Activated CD8-positive, alpha-beta T cell treated with anti-CD3 and anti-CD28 coated beads for 36 hours (primary cell): ENCODE data around the gene RPL10A. TPM values are rescaled to one million over a fixed set of nuclear protein-coding genes. Genes with fewer than 3 reads are reported as not detected.
A peak's percentile ranks its signal among the peaks of the same experiment; 100 is the strongest.

Experiments
- ATAC-seq: fragments of 200-7000 bp; cut with Tn5 transposase; one replicate; pipeline ENCODE4 v1.10.0; 2021; ENCODE audit warnings: mild to moderate bottlenecking, moderate library complexity
- CTCF ChIA-PET: fragments of 350-600 bp; sonication (Branson Sonifier 250); formaldehyde crosslinking; loops from one replicate; lab custom pipeline; 2021; ENCODE audit warnings: antibody characterized with exemption; lab: Charles Lee
- POLR2A ChIA-PET: fragments of 350-600 bp; sonication (Branson Sonifier 250); formaldehyde crosslinking; loops from one replicate; lab custom pipeline; 2021; ENCODE audit warnings: antibody characterized with exemption; lab: Charles Lee
- DNase-seq: peaks from one replicate; pipeline ENCODE4 v3.0.0-alpha.2; 2020
- H3K27ac Mint-ChIP-seq: one replicate; pipeline ENCODE4 v1.8.0; 2021; ENCODE audit warnings: mild to moderate bottlenecking, mixed read lengths
- H3K27me3 Mint-ChIP-seq: one replicate; pipeline ENCODE4 v1.8.0; 2021; ENCODE audit warnings: mixed read lengths
- H3K36me3 Mint-ChIP-seq: one replicate; pipeline ENCODE4 v1.8.0; 2021; ENCODE audit warnings: low read depth, mixed read lengths
- H3K4me1 Mint-ChIP-seq: one replicate; pipeline ENCODE4 v1.8.0; 2021; ENCODE audit warnings: low read depth, mixed read lengths
- H3K4me3 Mint-ChIP-seq: one replicate; pipeline ENCODE4 v1.8.0; 2021; ENCODE audit warnings: mild to moderate bottlenecking, moderate library complexity, mixed read lengths
- H3K9me3 Mint-ChIP-seq: one replicate; pipeline ENCODE4 v1.8.0; 2021; ENCODE audit warnings: mixed read lengths
- intact Hi-C: fragments of 100-400 bp; cut with micrococcal nuclease; formaldehyde crosslinking; loops from one replicate; pipeline ENCODE4 v1.10.0; 2022
- microRNA-seq: library from miRNA; unstranded; fragments of <30 nt; microRNA quantifications from one replicate; pipeline ENCODE4 v1.2.0, GENCODE V29; 2022; ENCODE audit warnings: borderline microRNAs expressed, borderline replicate concordance
- total RNA-seq, 2 experiments: library from RNA; stranded (reverse); gene quantifications; one replicate each; pipeline ENCODE4 v1.2.3, GENCODE V29; 2021
- TF ChIP-seq, protein P1 (sequence below): fragments of 200-600 bp; IDR thresholded peaks from one replicate; pipeline ENCODE4 v1.8.0; 2022; ENCODE audit warnings: antibody characterized with exemption, mild to moderate bottlenecking

RPL10A gene
- total RNA-seq, 2 experiments from 2014 or later: 2,322 to 2,393 TPM

DNA sequence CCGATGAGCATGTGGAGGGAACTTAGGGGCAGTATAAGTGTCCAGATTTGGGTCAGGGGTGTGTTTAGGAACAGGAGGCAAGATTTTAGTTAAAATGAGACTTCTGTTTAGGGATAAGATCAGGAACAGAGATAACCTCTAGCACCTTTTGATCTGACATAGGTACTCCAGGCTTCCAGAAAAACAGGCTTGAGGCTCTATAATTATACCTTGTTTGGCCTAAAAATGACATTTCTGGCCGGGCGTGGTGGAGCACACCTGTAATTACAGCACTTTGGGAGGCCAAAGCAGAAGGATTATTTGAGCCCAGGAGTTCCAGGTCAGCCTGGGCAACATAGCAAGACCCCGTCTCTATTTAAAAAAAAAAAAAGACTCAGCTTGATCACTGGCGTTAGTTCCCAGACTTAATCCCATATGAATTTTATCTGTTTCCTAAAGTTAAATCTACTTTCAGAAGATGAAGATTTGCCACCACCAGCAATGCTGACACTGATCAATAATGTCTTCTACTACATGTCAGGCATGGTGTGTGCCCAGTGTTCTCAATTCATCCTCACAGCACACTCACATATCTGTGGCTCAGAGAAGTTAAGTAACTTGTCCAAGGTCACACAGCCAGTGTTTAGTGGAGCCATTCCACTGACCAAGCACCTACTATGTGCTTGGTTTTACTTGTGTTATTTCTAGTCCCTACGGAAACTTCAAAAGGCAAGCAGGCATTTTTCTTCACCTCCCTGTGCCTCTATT is 50.5 kb downstream of the RPL10A start:
- Mint-ChIP-seq H3K27me3 (no peaks in the 10 kb centered on the region), H3K4me1 (peaks cover 9% of the 10 kb centered on the region), H3K4me3 (no peak overlapping the region), H3K27ac (no peak overlapping the region), H3K9me3 (no peaks in the 10 kb centered on the region), H3K36me3 (no peaks in the 10 kb centered on the region)
- ATAC-seq: no peak
- intact Hi-C loops: no loop called here
- TF ChIP-seq, protein P1, sequence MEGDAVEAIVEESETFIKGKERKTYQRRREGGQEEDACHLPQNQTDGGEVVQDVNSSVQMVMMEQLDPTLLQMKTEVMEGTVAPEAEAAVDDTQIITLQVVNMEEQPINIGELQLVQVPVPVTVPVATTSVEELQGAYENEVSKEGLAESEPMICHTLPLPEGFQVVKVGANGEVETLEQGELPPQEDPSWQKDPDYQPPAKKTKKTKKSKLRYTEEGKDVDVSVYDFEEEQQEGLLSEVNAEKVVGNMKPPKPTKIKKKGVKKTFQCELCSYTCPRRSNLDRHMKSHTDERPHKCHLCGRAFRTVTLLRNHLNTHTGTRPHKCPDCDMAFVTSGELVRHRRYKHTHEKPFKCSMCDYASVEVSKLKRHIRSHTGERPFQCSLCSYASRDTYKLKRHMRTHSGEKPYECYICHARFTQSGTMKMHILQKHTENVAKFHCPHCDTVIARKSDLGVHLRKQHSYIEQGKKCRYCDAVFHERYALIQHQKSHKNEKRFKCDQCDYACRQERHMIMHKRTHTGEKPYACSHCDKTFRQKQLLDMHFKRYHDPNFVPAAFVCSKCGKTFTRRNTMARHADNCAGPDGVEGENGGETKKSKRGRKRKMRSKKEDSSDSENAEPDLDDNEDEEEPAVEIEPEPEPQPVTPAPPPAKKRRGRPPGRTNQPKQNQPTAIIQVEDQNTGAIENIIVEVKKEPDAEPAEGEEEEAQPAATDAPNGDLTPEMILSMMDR: no peak
- DNase-seq: no peak
- POLR2A ChIA-PET: no interaction called here
- CTCF ChIA-PET: interaction anchor here (6.7 kb wide), 1 partner anchor 34 kb away, joined by 91 read pairs; no protein-coding TSS in a partner anchor

DNA sequence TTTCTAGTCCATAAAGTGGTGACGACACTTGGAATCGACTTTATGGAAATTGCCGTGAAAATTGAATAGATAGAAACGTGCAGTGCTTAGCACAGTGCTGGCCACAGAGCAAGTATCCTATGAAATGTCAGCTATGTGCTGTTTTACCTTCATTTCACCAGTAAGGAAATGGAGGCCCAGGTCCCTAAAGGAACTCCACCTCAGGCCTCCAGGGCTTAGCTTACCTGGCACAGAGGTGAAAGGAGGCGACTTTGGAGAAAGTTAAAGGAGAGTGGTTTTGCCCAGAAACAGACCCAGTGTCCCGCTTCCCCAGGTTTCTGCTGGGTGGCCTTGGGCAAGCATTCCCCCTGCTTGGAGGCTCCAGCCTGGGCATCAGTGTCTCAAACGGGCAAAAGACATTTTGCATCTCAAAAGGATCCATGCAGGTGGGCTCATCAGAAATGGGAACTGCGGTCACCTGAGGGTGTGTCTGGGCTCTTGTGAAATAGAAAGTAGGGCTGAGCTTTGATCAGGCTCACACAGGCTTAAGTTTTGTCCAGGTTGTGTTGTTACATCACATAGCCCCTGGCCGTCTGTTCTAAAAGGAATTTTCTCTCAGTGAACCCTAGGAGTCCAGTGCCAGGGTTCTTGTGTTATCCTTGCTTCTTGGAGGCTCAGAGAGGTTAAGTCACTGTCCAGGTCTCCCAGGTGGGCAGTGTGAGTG is 51.3 kb downstream of the RPL10A start:
- no peak overlapping the region for H3K27ac Mint-ChIP-seq
- H3K9me3 Mint-ChIP-seq: no peaks in the 10 kb centered on the region
- DNase-seq (no peak), ATAC-seq (no peak)
- ChIA-PET POLR2A (no interaction called here), CTCF (interaction anchor here (5.1 to 6.7 kb wide), 2 partner anchors 33 to 218 kb away, joined by 67 to 91 read pairs; partner anchors contain the start of gene ARMC12)
- peaks cover 9% of the 10 kb centered on the region for H3K4me1 Mint-ChIP-seq
- TF ChIP-seq, protein P1: no peak
- no peaks in the 10 kb centered on the region for H3K27me3 Mint-ChIP-seq
- H3K36me3 Mint-ChIP-seq: no peaks in the 10 kb centered on the region
- no peak overlapping the region for H3K4me3 Mint-ChIP-seq
- intact Hi-C loops: no loop called here

Small RNAs within 50 kb of the gene (microRNA-seq; reads per million reads assigned to microRNA genes)
- gene MIR7111: 4.2 reads per million, percentile 16 among the genes with 10 or more reads in this experiment

Other genes starting within 250 kb of the RPL10A start
- 10 to 100 TPM; 34.4 to 35.2 TPM for gene ZNF76, start 208.7 kb upstream of the RPL10A start, total RNA-seq
- 10 to 100 TPM; 97.1 to 99.1 TPM for gene DEF6, start 170.6 kb upstream of the RPL10A start, total RNA-seq
- gene PPARD, start 125.8 kb upstream of the RPL10A start, total RNA-seq: 10 to 100 TPM; 26.6 to 26.7 TPM
- 10 to 100 TPM; 18.8 to 19.4 TPM for gene FANCE, start 16.1 kb upstream of the RPL10A start, total RNA-seq
- under 1 TPM; 0.68 to 0.81 TPM for gene TEAD3, start 28.7 kb downstream of the RPL10A start, total RNA-seq
- gene TULP1, start 44.5 kb downstream of the RPL10A start, total RNA-seq: not detected
- 10 to 100 TPM; 90.6 to 93.4 TPM for gene FKBP5, start 220.5 kb downstream of the RPL10A start, total RNA-seq